HG03571 (cell line): Measurements from ENCODE around the gene STK32C.
"Not testable (repeated sequence)": the region's sequence is repeated elsewhere in the genome, so short reads cannot be mapped to it uniquely, and the experiment has no call there.

Experiments
- ATAC-seq: cut with Tn5 transposase; IDR thresholded peaks from one replicate; pipeline ENCODE4 v1.9.1; 2021; ENCODE audit not compliant: unreplicated experiment

The STK32C gene

DNA sequence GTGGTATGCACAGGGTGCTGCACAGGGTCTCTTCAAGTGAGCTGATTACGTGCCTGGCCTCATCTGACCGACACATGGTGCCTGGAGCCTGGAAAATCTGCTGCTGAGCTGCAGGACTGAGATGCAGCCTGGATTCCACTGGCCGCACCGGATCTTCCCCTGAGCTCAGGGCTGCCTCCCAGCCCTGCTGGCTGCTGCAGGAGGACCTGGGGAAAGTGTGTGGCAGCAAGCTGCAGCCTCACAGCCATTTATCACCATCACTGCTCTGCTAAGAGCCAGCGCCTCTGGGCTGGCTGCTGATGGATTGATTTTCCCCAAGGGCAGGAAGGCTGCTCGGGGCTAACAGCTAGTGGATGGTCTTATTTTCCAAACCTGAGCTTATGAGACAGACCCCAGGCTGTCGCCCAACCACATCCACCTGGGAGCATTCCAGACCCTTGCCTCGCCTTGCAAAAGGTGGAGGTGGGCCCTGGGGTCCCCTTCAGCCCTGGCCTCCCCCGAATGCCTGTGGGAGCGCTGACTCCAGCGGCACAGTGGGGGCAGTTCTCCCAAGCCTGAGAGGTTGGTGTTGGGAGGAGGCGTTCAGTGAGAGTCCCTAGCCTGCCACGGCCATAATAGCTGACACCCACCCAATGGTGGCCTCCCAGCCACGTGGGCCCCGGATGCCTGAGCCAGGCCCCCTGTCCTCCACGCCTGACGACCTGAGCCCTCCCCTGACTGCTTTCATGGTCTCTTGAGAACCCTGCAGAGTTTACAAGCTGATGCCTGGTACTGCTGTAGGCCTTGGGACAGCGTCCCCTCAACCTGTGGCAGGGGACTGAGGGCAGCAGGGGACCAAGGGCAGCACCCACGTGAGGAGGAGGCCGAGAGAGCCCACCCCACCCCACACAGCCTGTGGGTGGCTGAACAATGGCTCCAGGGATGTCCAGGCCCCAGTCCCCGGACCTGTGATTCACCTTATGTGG, 38.2 kb downstream of the STK32C start:
- no peak for ATAC-seq

DNA sequence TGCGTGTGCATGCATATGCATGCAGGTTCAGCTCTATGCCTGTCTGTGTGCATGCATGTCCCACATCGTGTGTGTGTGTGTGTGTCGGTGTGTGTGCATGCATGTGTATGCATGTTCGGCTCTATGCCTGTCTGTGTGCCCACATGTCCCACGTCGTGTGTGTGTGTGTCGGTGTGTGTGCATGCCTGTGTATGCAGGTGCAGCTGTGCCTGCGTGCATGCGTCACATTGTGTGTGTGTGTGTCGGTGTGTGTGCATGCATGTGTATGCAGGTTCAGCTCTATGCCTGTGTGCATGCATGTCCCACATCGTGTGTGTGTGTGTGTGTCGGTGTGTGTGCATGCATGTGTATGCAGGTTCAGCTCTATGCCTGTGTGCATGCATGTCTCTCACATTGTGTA, 39.8 kb downstream of the STK32C start:
- ATAC-seq: not testable (repeated sequence)

DNA sequence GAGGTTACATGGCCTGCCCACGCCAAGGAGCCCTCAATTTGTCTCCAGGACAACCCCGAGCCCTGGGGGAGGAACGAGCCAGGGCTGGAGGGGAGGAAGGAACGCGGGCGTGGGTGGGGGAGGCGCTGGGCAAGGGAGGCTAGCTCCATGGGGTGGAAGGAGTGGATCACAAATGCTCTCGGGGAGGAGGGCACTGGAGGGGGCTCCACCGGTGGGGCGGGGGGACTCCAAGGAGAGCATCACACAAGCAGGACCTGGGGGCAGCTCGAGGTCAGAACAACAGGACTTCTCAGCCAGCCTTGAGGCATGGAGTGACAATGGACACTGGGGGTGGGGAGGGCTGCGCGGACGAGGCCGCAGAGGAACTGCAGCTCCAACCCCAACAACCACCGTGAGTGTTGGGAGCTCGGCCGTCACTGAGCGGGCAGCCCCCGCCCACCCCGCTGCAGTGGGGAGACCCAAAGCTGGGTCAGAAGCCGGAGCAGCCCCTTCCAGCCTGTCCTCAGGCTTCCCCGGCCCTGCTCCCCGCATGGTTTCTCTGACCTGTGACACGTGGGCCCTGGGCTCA, 41.1 kb downstream of the STK32C start:
- no peak for ATAC-seq

DNA sequence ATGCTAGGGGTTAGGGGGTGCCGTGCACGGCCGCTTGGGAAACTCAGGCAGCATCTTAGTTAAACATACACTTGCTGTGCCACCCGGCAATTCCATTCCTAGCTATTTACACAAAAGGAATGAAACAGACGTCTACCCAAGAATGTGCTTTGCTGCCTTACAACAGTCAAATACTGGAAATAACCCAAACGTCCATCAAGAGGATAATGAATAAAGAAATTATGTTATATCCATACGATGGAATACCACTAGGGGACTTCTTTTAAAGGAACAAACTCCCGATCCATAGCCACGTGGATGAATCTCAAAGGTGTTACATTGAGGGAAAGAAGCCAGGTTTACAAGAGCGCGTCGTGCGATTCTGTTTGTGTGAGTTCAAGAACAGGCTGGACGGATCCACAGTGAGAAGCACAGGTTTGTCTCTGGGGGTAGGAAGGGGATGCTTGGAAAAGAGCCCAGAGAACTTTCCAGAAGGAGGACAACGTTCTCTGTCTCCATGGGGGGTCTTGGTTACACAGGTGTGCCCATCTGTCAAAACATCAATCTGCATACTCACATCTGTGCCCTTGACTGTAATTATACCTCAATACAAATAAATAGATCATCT, 41.8 kb downstream of the STK32C start:
- no peak for ATAC-seq

DNA sequence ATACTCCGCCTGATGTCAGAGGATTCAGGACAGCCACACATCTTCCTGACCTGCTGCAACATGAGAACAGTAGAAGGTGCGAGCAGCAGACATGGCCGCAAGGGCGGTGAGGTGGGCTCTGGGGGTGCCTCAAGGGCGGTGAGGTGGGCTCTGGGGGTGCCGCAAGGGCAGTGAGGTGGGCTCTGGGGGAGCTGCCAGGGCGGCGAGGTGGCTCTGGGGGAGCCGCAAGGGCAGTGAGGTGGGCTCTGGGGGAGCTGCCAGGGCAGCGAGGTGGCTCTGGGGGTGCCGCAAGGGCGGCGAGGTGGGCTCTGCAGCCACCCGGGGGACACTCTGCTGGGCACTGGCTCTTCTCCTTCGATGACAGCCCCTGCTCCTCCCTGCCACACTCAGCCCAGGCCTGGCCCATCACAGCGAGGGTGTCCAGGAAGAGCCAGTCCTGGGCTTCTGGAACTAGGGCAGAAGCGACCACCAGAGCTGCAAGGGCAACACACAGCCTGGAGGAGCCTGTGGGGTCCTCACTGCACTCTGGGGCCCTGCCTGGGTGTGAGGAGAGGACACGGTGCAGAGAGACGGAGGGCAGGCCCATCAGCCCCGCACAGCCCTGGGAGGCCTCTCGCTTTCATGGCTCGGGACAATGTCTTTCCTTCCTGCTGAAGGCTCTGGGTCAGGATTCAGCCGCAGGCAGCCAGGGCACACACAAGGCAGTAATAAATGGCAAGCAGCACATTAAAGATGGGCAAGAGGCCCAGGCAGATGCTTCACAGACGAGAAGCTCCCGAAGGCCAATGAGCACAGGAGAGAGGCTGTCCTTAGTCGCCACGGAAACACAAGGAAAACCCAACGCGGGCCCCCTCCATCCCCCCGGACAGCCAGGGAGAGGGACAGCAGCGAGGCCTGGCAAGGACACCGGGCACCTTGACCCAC, 42.5 kb downstream of the STK32C start:
- no peak for ATAC-seq

DNA sequence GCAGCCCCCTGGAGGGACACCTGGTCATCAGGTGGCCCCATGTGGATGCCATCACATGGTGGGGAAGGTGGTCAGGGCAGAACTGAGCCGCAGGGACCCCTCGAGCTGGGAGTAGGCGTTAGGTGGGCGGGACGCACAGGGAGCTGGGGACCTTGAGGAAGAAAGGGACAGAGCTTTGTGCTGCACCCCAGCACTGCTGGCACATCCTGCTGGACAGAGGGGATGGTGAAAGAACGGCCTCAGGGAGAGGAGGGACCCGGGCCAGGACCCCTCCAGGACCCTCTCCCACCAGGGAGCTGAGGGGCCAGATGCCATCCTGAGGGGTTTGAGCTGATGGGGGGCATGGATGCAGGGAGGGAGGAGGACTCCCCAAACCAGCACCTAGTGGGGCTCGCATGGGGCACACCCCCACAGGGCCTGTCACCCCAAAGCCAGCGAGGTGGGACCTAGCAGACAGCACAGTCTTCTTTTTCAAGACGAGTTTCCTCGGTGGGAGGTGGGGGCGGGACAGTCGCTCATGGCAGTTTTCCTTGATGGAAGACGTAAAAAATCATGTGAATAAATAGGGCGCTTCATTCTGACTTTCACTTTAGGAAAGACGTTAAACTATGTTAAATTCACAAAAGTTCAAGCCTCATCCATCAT, 43.3 kb downstream of the STK32C start:
- ATAC-seq: no peak

DNA sequence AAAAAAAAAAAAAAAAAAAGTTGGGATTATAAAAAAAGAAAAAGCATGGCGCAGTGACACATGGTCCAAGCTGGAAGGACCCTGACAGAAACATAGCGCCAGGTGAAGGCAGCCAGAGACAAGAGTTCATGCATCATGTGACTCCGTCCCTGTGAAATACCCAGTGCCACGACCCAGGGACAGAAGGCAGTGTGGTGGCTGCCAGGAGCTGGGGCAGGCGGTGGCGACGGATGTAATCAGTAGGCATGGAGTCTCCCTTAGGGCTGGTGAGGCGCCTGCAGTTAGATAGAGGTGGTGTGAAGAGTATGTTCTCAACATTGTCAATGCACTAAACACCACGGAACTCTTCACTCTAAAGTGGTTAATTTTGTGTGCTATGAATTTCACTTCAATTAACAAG, 43.9 kb downstream of the STK32C start:
- ATAC-seq: no peak

DNA sequence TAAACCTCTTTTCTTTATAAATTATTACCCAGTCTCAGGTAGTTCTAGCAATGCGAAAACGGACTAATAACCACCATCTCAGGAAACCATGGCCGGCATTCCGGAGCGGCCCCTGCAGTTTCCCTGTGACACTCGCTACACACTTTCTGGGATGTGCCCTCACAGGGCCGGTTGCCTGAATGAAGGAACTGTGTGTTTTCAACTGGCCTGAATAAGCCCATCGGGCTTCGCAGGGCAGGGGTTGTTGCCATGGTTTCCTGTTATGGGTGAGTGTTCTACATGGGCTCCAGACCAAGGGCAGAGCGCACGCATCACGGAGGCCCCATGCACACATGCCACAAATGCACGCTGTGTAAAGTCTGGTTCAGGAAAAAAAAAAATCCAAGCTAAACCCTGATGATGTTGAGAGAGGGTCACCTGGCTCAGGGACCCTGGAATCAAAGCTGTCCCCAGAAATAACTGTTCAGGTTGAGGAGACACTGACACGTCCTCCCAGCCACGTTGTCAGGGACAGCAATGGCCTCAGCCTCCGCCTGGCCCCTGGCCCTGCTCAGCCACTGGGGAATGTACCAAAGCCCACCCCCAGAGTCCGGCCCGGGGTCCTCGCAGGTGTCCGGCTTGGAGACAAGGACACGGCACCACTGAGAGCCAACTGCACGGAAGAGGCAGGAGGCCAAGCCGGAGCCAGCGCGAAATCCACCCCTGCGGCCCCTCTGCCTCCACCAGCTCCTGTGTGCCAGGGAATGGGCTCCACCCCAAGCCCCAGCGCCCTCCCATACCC, 47.9 kb downstream of the STK32C start:
- ATAC-seq: no peak

DNA sequence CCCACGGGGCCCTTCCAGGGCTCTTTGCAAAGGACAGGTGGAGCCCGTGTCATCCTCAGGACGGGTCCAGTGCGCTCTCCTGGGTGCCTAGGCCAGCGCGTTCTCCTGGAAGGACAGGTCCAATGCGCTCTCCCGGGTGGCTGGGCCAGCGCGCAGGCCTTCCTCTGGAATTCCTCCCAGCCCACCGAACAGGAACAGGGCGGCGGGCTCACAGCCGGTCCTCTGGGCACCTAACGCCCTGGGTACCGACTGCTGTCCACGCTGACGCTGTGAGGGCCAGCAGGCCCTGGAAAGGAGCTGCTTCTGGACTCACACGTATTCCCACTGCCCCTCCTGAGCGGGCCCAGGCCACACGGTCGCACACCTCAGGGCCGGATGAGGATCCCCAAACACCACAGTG, 49.3 kb downstream of the STK32C start:
- no peak for ATAC-seq

DNA sequence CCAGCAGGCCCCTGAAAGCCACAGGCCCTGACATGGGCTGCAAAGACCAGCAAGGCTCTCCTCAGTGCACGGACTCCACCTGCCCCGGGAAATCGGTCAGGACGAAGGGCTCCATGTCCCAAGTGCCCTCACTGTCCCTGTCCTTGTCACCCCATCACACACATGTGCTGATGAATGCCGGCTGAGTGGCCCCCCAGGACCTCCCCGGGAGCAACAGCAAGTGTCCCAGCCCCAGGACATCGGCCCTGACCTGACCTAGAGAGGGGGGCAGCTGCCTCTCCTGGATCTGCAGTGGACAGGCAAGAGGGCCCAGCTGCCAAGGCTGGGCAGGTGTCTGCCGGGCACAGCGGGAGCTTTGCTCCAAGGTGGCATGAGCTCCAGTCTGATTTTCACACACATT, 49.8 kb downstream of the STK32C start:
- ATAC-seq: no peak

DNA sequence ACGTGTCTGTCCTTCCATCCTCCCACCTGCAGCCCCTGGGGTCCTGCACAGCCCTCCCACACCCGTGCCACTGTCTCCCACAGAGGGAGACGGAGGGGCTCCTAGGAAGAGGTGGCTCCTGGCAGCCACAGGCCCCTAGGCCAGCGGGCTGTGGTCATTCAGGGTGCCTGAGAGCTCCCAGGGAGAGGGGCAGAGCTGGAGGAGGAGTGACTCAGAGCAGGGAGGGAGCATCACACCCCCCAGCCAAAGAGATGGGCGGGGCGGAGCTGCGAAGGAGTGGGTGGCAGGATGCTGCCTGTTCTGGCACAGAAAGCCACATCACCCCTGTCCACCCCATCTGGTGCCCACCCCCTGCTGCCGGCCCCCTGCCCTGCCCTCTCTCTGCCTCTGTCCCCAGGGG, 50.5 kb downstream of the STK32C start:
- no peak for ATAC-seq

DNA sequence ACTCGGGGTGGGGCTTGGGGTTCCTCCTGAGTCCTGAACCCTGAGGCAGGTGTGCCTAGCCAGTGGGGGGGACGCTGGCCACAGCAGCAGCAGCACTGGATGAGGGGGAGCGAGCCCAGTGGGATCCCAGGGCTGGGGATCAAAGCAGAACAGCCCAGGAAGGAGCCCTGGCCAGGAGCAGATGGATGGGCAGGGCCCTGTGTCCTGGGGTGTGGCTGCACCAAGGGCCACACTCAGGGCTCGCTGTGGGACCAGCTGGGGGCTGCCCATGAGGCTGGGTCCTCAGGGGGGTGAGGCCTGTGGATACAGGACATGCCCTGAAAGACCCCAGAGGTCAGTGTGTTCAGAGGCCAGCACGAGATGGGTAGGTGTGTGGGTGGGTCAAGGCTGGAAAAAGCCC, 50.9 kb downstream of the STK32C start:
- no peak for ATAC-seq

DNA sequence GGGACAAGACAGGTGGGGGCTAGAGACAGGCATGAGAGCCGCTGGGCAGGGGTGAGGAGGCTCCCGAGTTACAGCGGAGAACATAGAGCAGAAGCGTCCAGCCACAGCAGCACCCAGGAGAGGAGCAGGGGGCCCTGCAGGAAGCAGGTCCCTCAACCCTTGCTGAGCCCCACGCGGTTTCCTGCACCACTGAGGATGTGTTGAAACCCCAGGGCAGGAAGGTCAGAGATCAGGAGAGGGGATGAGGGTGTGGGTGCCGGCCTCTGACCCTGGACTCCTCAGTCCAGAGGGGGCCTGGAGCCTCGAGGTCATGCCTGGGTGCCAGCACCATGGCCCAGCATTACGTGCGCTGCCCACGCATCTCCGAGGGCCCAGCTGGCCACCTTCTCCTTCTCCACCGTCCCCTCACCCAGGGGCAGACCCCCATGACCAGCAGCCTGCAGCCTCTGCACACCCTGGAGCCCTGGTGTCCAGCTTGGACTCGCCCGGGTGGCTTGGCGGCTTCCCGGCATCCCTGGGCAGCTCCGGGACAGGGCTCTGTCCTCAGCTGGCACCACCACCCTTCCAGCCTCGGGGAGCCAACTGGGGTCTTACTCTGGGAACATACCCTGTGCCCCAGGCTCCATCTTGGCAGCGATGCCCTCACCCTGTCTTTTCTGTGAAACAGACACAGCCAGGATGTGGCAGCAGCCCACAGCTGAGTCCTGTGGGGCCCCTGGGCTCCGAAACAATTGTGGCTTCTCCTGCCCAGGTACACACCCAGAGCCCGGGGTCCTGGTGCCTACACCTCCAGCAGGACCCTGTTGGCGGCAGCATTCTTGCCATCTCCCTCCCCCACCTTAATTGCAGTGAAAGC, 52.0 kb downstream of the STK32C start:
- ATAC-seq: no peak

DNA sequence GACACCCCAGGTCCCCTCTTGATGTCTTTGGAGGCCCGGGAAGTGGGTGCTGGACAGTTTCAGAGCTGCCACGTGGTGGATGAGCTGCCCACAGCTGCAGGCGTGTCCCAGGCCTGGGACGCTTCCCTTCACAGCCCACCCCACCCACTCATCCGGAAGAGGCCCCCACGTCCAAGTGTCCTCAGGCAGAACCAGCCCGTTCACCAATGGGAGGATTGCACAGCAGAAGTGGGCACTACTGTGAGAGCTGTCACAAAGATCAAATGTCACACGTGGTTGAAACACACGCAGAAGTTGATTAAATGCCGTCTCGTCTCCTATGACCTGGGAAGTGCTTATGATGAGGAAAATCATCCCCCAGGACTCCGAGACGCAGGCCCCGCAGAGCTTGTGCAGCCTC, 52.9 kb downstream of the STK32C start:
- ATAC-seq: no peak

DNA sequence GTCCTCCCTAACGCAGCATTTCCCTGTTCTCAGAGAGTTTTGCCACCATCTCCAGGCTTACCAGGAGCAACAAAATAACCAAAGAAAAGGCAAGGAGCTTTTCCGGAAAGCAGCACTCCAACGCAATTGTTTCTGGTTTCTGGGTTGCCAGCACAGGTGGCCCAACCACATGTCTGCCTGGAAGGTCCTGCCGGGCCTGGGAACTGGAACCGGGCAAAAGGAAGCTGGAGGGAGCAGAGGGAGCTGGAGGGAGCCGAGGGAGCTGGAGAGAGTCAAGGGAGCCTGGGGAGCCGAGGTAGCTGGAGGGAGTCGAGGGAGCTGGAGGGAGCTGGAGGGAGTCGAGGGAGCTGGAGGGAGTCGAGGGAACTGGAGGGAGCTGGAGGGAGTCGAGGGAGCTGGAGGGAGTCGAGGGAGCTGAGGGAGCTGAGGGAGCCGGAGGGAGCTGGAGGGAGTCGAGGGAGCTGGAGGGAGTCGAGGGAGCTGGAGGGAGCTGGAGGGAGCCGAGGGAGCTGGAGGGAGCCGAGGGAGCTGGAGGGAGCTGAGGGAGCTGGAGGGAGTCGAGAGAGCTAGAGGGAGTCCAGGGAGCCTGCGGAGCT, 54.6 kb downstream of the STK32C start:
- no peak for ATAC-seq

DNA sequence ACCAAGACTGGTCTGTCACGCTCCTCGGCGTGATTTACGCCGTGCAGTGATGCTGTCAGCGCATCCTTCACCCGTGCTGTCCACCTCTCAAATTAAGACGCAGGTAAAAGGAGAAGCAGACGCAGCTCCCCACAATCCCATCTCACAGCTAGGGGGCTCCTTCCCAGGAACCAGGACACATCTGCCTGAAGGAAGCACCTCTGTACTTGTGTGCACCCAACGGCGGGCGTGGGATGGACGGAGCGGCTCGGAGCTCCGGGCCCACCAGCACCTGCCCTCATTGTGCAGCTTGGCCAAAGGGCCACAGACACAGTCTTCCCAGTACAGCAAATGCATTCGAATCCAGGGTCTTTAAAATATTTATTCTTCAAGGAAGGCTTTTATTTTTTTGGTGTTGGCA, 55.3 kb downstream of the STK32C start:
- no peak for ATAC-seq

DNA sequence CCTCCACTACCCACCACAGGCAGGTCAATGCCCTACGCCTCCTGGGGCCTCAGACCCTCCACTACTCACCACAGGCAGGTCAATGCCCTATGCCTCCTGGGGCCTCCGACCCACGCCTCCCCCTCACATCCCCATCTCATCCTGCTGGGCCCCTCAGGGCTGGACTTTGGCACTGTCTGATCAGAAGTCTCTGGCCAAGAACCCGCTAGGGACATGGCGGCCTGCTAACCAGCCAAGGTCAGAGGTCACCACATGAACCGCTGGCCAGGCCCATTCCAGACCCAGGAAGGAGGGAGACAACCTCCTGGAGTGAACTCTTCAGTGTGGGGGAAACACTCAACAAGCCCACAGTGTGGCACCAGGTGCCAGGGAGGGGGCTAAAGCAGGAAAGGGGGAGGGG, 55.8 kb downstream of the STK32C start:
- no peak for ATAC-seq
